GM06990 (cell line): Measurements from ENCODE around the gene TLE4.

Experiments used
- DNase-seq: peaks from one replicate; pipeline ENCODE4 v3.0.0-alpha.2; 2011; ENCODE audit not compliant: insufficient read length; ENCODE audit errors: extremely low read depth
- H3K27me3 ChIP-seq: replicated peaks from 2 replicates; pipeline ENCODE4 v1.6.0; 2011; ENCODE audit warnings: low read length; ENCODE audit not compliant: control insufficient read depth, insufficient read depth
- H3K36me3 ChIP-seq: 2 replicates; pipeline ENCODE4 v1.5.1; 2011; ENCODE audit warnings: low read length; ENCODE audit not compliant: control insufficient read depth, insufficient read depth
- H3K4me3 ChIP-seq: replicated peaks from 2 replicates; pipeline ENCODE4 v1.5.1; 2011; ENCODE audit warnings: low read depth, mild to moderate bottlenecking, control low read depth, low read length
- TF ChIP-seq, protein P1 (sequence below): IDR thresholded peaks from 2 replicates; pipeline ENCODE4 v1.5.1; 2011; ENCODE audit warnings: low read length, control low read depth, mild to moderate bottlenecking, inconsistent platforms; ENCODE audit not compliant: insufficient read depth, poor library complexity, severe bottlenecking

The TLE4 gene

DNA sequence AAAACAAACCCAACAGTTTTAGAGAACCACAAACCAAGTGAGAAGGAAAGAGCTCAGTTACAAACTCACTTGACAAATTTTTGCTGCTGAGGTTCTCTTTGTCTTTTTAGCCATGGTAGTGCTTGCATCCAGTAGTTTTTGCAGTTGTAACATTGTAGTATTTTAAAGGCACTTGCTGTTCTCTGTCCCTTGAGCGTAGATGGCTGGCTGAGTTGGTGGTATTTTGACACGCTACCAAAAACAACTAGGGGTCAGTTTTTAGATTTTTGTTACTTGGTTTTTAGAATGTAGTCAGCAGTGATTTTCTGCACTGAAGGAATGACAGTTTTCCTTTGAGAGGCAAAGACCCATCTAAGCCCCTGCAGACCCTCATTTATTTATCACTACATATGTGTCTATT lies 58.0 kb downstream of the TLE4 start:
- Histone ChIP-seq H3K36me3 (no peaks in the 10 kb centered on the region; the same call in 1 of the 2 replicates), H3K4me3 (no peak overlapping the region), H3K27me3 (no peaks in the 10 kb centered on the region)
- no peak for DNase-seq
- TF ChIP-seq, protein P1, sequence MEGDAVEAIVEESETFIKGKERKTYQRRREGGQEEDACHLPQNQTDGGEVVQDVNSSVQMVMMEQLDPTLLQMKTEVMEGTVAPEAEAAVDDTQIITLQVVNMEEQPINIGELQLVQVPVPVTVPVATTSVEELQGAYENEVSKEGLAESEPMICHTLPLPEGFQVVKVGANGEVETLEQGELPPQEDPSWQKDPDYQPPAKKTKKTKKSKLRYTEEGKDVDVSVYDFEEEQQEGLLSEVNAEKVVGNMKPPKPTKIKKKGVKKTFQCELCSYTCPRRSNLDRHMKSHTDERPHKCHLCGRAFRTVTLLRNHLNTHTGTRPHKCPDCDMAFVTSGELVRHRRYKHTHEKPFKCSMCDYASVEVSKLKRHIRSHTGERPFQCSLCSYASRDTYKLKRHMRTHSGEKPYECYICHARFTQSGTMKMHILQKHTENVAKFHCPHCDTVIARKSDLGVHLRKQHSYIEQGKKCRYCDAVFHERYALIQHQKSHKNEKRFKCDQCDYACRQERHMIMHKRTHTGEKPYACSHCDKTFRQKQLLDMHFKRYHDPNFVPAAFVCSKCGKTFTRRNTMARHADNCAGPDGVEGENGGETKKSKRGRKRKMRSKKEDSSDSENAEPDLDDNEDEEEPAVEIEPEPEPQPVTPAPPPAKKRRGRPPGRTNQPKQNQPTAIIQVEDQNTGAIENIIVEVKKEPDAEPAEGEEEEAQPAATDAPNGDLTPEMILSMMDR = no peak

DNA sequence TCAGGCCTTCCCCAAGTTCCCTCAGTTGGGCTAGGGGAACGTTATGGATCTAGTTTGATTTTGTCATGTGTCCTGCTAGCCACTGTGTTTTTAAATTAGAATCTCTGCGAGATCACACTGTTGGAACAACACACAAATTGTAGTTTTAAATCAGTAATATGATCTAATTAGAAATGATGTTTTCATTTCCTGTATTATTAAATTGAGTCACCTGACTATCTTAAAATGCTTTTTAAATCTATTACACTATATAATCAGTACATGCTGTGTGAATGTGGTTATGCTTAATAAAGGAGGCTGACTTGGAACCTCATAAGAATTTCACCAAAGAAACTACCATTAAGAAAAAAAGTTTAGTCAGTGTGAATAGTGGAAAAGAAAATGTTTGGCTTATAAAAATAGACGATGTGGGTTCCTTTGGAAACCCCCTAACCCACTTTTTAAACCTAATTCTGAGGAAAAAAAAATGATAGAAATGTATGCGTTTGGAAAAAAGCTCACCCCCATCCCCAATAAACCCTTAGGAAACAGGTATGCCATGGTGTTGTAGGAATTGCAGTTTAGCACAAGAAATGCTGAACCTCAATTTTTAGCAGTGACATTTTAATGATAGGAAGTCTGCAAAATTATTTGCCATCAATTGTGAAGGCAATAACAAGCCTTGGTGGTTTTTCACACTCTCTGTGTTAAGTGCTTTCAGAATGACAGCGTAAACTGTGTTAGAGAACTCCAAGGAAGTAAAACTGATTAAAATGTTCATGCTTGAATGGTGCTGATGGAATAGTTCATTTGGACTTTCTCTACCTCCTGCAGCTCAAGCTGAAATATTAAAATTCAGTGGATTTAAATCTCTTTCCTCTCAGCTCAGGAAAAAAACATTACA lies 59.0 kb downstream of the TLE4 start:
- TF ChIP-seq, protein P1 = no peak
- peak; percentile 62 for DNase-seq
- no peaks in the 10 kb centered on the region; the same call in 1 of the 2 replicates for H3K36me3 ChIP-seq

DNA sequence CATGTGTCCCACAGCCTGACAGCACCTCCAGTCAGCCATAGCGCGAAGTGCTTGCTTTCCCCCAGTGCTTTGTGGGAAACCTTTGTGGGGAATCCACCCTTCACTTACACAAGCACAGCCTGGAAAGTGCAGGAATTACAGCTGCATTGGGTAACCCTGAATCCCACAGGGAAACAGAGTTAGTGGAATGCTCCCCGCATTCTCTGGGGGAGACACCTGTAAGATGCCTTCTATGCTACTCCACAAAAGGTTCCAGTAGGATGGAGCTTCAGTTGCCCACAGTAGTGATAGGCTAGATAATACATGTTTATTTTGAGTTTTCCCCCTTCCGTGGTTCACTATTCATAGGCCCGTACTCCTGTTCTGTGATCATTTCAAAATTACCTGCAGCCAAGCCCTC lies 60.3 kb downstream of the TLE4 start:
- Histone ChIP-seq H3K36me3 (no peaks in the 10 kb centered on the region; the same call in 1 of the 2 replicates), H3K27me3 (no peaks in the 10 kb centered on the region), H3K4me3 (no peak overlapping the region)
- no peak for DNase-seq
- TF ChIP-seq, protein P1 = no peak

More for the DNA sequence above, 59.0 kb downstream of the TLE4 start:
- no peaks in the 10 kb centered on the region for H3K27me3 ChIP-seq
- no peak overlapping the region for H3K4me3 ChIP-seq

DNA sequence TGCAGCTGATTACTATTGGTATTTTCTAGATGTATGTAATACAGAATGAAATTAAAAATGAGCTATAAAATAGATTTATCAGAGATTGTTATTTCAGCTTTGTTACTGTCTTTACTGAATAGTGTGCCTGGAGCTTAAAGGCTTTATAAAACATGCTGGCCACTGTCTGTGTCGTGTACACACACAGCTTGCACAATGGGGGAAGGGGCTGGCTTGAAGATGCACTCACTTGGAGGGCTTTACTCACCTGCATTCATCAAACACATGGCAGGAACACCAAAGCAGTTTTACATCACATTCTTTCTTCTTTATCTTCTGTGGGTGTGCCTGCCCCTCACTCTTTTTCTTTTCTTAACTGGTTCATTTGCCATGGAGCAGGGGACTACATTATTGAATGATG lies 60.9 kb downstream of the TLE4 start:
- DNase-seq = no peak
- TF ChIP-seq, protein P1 = no peak
- peaks cover 2% of the 10 kb centered on the region; the same call in 1 of the 2 replicates for H3K36me3 ChIP-seq
- no peak overlapping the region for H3K4me3 ChIP-seq
- H3K27me3 ChIP-seq = no peaks in the 10 kb centered on the region

DNA sequence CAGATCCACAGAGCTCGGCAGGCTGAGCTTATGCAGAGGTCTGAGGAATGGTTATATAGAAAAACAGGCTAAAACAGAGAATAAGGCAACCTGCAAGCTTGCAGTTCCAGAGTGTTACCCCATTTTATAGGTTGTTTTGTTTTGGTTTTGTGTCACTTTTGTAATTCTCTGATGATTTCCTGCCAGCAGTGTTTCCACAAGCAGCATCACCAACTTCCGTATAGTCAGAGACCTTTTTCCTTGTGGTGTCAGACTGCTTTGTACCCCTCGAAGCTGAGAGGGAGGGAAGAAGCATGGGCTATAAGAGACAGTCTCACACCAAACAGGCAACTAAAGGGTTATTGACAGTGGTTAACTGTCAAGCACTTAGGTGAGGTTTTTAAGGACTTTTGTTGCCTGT lies 61.8 kb downstream of the TLE4 start:
- TF ChIP-seq, protein P1 = no peak
- peaks cover 2% of the 10 kb centered on the region; the same call in 1 of the 2 replicates for H3K36me3 ChIP-seq
- H3K4me3 ChIP-seq = no peak overlapping the region
- H3K27me3 ChIP-seq = no peaks in the 10 kb centered on the region
- no peak for DNase-seq
